Retinal pigment epithelial cell (primary cell): ENCODE data around the gene CATSPER2.
"Not testable (repeated sequence)": the region's sequence is repeated elsewhere in the genome, so short reads cannot be mapped to it uniquely, and the experiment has no call there.

ENCODE experiments used
- DNase-seq: peaks from one replicate; pipeline ENCODE4 v3.0.0-alpha.2; 2010; ENCODE audit warnings: low read depth
- H3K4me3 ChIP-seq: 2 replicates; pipeline ENCODE4 v1.5.1; 2011; ENCODE audit warnings: mild to moderate bottlenecking, low read length, control low read depth, moderate library complexity
- CTCF ChIP-seq: conservative IDR thresholded peaks from 2 replicates; pipeline ENCODE4 v1.5.1; 2011; ENCODE audit warnings: low read depth, low read length, control low read depth, inconsistent platforms

Gene CATSPER2

GRCh38 chr15:43648649-43649429, at the start of gene CATSPER2:
TSS of gene CATSPER2 (minus strand) at chr15:43648844. CDS start at chr15:43648061, 783 bp downstream.
- no peak within 1 kb of the TSS for H3K4me3 ChIP-seq
- TF ChIP-seq CTCF = no peak
- no peak for DNase-seq

GRCh38 chr15:43693148-43694022, 44.7 kb upstream of the CATSPER2 start, which contains the start of gene CKMT1A:
TSS of gene CKMT1A (plus strand) at chr15:43693859. CDS start at chr15:43694051, 192 bp downstream.
- DNase-seq, H3K4me3 ChIP-seq: not testable (repeated sequence)

- not testable (repeated sequence) for DNase-seq, H3K4me3 ChIP-seq
These were observed 44.0 kb upstream of the CATSPER2 start for GRCh38 chr15:43692679-43693078.

- not testable (repeated sequence) for DNase-seq, H3K4me3 ChIP-seq
These were observed 41.1 kb upstream of the CATSPER2 start for GRCh38 chr15:43689604-43690301.

- H3K4me3 ChIP-seq, DNase-seq: not testable (repeated sequence)
These were observed 25.5 kb upstream of the CATSPER2 start for GRCh38 chr15:43674175-43674574.

- DNase-seq = not testable (repeated sequence)
These were observed 17.5 kb upstream of the CATSPER2 start for GRCh38 chr15:43666177-43666576.

GRCh38 chr15:43663333-43663732, 14.7 kb upstream of the CATSPER2 start:
- DNase-seq, H3K4me3 ChIP-seq: not testable (repeated sequence)

More at GRCh38 chr15:43666177-43666576, 17.5 kb upstream of the CATSPER2 start:
- not testable (repeated sequence) for H3K4me3 ChIP-seq

- H3K4me3 ChIP-seq, DNase-seq: not testable (repeated sequence)
These were observed 13.6 kb upstream of the CATSPER2 start for GRCh38 chr15:43662293-43662692.

GRCh38 chr15:43659727-43660126, 11.1 kb upstream of the CATSPER2 start:
- DNase-seq, H3K4me3 ChIP-seq: not testable (repeated sequence)

- not testable (repeated sequence) for H3K4me3 ChIP-seq, DNase-seq
These were observed 834 bp upstream of the CATSPER2 start for GRCh38 chr15:43649430-43649926.

GRCh38 chr15:43638464-43639204, 10.0 kb downstream of the CATSPER2 start:
- H3K4me3 ChIP-seq, DNase-seq: not testable (repeated sequence)

GRCh38 chr15:43626937-43627336, 21.7 kb downstream of the CATSPER2 start:
- not testable (repeated sequence) for DNase-seq, H3K4me3 ChIP-seq
